Activated CD4-positive, alpha-beta T cell treated with anti-CD3 and anti-CD28 coated beads, Interleukin-2, amount 50 U/mL, for 16 hours (primary cell): Measurements from ENCODE around the gene USP22.
"Not testable (repeated sequence)": the region's sequence is repeated elsewhere in the genome, so short reads cannot be mapped to it uniquely, and the experiment has no call there.

Experiments used
- DNase-seq: peaks from one replicate; pipeline ENCODE4 v3.0.0-alpha.2; 2020

Gene USP22

DNA sequence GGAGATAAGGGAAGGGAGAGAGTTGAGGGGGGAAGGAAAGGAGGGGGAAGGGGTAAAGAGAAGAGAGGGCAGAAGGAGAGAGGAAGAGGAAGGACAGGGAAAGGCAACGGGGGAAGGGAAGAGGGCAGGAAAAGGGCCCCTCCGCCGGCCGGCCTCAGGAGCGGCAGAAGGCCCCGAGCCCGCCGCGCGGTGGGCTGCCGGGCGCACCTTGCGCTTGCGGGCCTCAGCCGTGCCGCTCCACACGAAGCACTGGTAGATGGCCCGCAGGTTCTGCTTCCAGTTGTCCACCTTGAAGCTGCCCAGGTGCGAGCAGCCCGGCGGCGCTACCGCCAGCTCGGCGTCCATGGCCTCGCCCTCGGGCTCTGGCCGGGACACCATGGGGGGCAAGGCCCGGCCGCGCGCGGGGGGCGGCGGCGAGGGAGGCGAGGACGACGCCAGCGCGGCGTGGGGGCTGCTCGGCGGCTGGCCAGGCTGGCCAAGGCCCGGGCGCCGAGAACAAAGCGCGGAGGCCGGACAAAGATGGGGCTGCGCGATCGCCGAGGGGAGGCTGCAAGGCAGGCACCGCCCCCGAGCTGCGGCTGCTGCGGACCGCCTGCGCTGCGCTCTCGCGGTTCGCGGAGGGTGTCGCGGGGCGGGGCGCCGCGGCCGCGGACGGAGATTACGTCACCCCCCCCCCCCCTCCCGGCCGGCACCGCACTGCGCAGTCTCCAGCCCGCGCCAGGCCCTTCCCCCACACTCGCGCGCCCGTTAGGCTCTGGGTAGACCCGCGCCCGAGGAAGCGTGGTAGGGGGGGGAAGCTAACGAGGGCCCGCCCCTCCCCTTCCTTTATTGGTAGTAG lies at the start of gene USP22:
TSS of gene USP22 (minus strand) at position 554 of the 838 bp plus-strand sequence. CDS start at position 378, 176 bp downstream.
- DNase-seq, result no peak

DNA sequence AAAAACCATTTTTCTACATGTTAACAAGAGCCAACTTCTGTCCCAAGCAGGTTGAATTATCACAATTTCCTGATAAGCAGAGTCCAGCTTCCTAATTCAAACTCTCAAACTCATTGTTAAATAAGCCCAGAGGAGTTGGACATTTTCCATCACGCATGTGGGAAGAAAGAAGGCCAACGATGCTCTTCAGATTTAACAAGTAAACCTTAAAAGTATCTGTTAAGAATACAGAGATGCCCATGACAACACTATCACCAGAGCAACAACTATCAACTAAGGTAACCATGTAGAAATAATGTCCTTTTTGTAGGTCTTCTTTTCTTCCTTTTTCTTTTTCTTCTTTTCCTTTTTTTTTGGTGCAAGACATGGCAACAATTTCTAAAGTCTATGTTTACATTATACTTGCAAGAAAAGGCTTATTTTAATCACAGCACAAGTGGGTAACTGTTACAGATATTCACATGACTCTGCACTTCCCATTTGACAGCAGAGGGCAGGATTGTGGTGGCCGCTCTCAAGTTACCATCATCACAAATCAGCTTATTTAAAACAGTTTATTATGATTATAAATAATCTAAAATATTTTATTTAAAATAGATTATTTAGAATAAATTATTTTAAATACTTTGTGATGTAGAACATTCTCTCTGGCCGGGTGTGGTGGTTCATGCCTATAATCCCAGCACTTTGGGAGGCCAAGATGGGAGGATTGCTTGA lies 48.2 kb upstream of the USP22 start:
- no peak for DNase-seq

DNA sequence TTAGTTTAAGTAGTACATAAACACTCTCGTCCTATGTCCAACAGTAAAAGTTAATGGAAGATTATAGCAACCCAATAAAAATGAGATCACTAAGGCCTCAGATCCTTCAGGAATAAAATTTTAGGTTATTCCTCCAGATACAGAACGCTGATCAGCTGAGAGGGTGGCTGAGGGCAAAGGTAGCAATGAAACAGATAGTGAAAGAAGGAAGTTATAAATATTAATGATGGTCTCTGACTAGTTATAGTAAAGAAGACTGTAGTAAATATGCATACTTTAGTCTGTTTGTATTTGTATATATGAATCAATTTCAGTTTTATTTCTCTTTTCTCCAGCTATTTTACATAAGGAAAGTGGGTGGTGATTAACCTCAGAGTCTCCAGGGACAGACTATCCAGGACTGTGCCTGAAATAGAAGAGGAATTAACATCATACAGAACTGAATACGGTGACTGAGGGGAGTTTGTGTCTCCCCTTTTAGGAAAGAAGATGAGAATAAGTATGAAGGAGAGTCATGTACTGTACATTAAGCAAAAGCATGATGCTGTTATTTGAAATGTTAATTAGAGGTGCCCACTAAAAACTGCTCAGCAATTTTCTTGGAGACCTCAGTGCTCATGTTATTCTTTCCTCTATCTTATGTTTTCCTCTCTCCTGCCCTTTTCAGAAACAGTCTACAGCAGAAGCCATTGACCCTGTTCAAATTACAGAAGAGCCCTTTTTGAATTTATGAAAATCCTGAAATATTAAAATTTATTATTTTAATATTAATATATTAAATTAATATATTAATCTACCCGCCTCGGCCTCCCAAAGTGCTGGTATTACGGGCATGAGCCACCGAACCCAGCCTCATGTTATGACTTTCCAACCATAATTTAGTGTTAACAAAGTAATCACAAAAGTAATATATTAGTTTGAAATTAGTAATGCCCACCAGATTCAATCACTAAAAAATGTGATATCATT lies 47.4 kb upstream of the USP22 start:
- DNase-seq, result no peak

DNA sequence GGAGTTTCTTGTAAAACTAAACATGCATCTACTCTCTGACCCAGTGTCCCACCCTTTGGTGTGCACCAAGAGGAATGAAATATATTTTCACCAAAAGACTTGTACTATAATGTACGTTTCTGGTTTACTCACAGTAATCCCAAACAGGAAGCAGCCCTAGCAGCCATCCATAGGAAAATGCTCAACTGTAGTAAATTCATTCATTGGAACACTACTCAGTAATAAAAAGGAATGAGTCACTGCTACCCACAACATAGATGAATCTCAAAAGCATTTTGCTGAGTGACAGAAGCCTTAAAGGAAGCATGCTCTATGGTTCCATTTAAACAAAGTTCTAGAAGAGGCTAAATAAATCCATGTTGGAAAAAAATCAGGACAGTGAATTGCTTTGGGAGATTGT lies 46.3 kb upstream of the USP22 start:
- DNase-seq, result peak; percentile 8

DNA sequence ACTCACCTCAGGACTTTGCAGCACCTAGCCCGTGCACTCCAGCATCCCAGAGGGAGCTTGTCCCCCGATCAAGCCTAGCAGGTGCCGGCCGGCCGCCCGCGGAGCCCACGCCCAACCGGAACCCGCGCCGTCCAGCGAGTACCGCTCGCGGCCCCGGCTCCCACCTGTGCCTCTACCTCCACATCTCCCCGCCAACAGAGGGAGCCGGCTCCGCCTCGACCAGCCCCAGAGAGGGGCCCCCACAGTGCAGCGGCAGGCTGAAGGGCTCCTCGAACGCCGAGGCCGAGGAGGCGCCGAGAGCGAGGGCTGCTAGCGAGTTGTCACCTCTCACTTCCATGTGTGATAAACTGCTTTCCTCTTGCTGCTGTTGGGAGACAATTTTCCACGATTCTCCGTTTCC lies 42.9 kb upstream of the USP22 start:
- DNase-seq, result no peak

DNA sequence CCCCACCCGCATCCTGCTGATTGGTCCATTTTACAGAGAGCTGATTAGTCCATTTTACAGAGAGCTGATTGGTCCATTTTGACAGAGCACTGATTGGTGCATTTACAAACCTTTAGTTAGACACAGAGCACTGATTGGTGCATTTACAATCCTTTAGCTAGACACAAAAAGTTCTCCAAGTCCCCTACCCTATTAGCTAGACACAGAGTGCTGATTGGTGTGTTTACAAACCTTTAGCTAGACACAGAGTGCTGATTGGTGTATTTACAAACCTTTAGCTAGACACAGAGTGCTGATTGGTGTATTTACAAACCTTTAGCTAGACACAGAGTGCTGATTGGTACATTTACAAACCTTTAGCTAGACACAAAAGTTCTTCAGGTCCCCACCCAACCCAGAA lies 42.5 kb upstream of the USP22 start:
- not testable (repeated sequence) for DNase-seq

DNA sequence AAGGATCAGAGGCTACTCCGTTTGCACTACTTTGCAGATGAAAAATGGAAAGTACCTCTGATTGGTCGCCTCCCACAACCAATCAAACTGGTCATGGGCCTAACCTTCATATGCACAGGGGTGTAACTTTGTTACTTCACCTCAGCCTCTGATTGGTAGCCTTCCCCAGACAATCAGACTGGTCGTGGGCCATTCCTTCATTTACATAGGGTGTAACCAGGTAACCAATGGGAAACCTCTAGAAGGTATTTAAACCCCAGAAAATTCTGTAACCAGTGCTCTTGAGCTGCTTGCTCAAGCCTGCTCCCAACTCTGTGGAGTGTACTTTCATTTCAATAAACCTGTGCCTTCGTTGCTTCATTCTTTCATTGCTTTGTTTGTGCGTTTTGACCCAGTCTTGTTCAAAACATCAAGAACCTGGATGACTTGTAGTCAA lies 39.2 kb upstream of the USP22 start:
- DNase-seq, result no peak

DNA sequence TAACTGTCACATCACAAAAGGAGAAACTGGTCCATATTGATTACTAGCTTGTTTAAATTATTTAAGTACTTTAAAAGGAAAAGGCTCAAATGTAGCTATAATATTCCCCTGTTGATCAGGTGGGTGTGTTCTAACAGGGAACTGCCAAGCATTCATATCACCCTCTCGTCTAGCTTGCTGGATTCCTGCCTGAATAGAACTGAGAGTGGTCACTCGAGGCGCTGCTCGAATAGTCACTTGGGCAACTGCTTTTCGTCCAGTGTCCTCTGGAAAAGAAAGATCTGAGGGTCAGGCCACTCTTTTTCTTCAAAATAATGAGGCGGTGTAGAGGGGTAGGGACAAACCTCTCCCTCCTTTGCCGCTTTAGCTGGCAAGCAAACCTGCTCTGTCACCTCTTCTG lies 36.4 kb upstream of the USP22 start:
- no peak for DNase-seq

DNA sequence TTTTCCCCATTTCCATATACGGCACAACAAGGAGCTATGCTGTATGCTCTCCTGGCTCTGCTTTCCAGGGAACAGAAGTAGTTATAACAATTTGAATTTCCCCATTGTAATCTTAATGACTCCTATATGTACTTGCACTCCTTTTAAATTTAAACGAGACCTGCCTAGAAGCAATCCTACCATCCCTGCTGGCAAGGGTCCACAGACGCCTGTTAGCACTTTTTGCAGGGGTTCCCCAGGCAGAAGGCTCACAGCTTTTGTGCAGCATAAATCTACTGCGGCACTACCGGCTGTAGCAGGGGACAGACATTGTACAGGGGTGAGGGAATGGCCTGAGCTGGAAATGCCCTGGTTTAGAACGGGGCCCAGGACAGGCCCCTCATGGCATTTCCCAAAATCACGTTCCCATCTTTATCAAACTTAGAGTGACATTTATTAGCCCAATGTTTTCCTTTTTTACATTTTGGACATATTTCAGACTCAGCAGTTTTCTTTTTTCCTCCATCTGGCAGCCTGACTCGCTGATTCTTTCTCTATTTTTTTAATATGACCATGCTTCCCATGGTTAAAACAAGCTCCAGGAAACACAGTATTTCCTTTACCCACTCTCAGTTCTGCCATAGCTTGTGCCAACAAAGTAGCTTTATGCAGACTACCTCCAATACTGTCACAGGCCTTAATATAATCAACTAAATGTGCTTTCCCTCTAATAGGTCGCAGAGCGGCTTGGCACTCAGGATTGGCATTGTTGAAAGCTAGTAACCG lies 35.4 kb upstream of the USP22 start:
- DNase-seq, result no peak

DNA sequence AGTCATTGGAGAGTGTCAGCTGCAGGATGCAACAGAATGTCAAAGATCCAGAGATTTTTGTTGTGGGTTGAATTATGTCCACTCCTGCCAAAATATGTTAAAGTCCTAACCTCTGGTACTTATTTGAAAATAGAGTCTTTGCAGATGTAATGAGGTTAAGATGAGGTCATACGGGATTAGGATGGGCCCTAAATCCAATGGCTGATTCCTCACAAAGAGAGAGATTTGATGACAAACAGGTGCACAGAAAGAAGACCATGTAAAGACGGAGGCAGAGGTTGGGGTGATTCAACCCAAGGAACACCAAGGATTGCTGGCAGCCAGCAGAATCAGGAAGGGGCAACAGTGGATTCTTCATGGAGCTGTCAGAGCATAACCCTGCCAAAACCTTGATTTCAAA lies 34.5 kb upstream of the USP22 start:
- no peak for DNase-seq

DNA sequence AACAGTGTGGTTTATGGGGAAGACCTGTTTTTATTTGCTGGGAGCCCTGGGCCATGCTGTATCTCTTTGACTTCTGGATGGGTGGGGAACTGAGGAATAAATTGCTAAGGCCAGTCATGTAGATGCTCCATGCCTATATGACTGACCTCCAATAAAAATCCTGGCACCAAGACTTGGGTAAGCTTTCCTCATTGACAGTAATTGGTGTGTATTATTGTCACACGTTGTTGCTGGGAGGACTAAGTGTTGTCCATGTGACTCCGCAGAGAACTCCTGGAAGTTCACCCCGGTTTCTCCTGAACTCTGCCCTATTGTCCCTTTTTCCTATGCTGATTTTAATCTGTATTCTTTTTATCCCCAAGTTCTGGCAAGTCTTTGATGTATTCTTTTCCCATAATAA lies 33.4 kb upstream of the USP22 start:
- DNase-seq, result no peak

DNA sequence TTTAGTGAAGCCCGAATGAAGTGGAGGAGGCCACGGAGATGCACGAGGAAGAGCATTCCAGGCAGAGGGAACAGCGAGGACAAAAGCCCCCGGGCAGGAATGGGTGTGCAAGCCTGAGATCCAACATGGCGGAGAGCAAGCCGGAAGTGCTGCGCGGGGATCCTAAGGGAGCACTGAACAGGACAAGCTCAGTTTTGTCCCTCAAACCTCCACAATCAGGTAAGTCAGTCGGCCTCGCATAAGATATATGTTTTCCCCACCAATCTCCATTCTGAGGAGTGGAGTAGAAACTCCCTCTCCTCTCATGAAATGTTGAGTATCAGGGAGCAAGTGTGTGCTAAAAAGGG lies 32.9 kb upstream of the USP22 start:
- no peak for DNase-seq

DNA sequence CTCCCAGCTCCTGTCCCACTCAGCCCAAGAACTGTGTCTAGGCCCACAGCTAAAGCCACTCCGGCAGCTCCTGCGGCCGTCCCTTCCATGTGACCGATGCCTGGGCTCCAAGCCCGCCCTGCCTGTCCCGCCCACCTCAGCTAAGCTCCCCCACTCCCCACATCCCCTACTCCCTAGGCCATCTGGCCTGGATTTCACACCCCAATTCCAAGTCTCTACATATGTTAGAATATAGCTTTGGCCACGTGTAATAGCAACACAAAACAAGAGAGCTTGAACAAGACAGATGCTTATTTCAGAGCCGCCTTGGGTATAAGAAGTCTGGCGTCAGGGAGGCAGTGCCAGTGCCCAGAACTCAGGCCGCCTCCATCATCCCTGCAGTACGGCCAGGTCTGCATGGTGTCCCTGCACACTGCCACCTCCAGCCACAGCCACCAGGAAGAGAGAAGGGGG lies 30.0 kb upstream of the USP22 start:
- no peak for DNase-seq

DNA sequence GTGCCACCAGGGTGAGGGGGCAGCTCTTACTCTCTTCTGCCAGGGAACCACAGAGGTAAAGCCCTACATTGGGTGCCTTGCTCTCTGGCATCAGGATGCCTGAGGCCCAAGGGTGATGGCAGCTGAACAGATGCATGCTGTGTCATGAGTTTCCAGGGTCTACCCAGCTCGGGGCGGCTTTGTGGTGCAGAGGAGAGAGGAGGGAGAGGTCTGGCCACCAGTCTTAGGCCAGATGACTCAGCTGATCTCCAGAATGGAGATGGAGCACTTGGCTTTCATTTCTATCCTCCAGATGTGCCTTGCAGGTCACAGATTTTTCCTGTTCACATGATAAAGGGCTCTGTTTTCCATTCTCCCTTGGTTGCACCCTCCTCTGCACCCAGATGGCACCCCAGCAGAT lies 23.6 kb upstream of the USP22 start:
- no peak for DNase-seq

DNA sequence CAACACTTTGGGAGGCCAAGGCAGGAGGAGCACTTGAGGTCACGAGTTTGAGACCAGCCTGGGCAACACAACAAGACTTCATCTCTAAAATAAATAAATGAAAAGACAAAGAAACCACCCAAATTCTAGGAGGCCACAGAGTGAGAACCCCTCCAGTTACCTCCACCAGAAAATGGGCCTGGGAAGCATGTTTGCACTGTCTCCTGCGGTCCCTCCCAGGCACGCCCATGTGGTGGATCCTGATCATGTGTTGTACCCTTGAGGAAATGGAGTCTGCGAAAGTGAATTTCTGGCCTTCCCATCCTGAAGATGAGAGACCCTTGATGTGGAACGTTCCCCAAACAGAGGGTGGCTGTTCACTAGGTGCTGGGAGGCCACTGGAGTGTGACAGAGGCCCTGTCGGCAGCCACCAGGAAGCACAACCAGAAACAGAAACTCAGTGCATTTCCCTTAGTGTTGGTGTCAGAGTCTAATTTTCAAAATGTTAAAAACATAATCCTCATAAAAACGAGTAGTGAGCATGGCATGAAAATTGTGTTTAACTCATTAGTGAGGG lies 19.2 kb upstream of the USP22 start:
- DNase-seq, result no peak

DNA sequence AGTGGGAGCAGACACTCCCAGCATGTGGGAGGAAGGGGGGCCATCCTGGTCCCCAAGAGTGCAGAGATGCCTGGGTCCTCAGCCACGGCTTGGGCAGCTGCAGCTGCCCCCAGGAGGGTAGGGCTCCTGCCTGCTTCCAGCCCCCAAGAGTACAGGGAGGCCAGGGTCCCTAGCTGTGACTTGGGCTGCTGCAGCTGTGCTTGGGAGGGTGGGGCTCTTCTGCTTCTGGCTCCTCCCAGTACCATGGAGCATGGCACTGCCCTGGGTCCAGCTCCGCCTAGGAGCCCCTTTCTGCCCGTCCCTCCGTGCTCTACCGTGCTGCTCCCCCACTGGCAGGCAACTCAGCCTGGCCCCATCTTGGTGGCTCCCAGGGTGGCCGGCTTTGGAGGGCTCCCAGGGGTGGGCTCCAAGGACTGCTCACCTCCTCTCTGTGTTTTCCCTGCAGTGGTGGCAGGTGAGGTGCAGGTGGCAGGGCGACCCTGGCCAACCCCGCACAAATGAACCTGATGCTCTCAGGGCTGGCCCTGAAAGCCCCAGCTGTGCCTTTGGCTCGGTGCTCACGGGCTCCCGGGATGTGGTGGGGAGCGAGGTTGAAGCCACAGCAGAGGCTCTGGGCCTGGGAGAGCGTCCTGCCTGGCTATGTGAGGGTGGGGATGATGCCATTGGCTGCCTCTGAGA lies 18.5 kb upstream of the USP22 start:
- DNase-seq, result no peak

DNA sequence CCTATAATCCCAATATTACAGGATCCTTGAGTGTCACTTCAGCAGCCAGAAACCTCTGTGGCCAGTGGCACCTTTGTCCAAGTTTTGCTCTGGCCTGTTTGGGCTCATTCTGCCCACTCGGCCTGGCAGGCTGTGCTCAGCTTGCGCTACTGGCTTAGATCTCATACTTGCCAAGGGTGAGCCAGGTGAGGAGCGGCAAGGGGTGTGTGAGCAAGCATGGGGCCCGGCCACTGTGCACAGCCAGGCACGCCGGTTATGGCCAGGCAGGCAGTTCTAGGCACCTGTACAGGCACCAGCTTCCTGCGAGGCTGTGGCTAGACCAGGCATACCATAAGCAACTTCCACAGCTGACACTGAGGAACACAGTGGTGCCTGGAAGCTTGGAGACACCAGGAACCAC lies 16.9 kb upstream of the USP22 start:
- DNase-seq, result no peak

DNA sequence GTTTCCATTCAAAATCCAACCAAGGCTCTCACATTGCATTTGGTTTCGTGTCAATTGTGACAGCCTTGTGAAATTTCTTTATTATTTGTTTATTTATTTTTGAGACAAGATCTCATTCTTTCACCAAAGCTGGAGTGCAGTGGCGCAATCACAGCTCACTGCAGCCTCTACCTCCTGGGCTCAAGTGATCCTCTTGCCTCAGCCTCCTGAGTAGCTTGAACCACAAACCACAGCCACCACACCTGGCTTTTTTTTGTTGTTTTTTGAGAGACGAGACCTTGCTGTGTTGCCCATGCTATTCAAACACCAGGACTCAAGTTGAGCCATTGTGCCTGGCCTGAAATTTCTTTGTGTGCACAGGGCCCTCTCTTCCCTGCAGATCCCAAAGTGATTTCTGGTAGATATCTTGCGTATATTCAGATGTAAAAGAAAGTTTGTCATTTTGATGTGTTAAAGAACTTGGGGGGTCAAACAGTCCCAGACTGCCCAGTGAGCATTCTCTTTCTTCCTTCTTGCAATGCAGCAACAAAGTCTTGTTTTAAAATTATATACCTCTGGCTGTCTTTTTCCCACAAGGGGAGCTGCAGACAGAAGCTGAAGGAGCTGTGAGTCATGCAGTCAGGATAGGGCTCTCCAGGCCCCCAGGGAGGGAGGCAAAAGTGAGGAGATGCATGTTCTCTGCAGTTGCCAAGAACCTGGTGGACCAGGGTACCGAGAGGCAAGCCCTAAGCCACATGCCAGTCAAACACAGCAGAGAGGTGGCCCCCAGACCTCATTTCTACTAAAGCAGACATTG lies 15.5 kb upstream of the USP22 start:
- DNase-seq, result no peak

DNA sequence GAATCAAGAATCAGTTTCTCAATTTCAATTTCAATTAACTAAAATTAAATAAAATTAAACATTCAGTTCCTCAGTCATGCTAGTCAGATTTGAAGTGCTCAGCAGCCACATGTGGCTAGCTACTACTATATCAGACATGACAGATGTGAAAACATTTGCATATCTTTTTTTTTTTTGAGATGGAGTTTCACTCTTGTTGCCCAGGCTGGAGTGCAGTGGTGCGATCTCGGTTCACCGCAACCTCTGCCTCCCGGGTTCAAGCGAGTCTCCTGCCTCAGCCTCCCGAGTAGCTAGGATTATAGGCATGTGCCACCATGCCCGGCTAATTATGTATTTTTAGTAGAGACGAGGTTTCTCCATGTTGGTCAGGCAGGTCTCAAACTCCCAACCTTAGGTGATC lies 10.2 kb upstream of the USP22 start:
- not testable (repeated sequence) for DNase-seq

DNA sequence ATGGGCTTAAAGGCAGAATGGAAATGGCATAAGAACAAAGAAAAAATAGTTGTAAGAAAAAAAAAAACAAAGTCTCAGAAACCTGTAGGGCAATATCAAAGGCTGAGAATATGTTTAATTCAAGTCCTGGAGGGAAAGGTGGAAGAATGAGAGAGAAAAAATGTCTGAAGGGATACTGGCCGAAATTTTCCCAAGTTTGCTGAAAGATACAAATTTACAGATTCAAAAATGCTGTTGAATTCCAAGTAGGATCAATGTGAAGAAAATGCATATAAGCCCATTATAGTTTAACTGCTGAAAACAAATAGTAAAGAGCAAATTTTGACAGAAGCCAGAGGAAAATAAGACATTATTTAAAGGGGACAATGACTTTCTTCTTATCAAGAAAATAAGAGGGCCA lies 6.6 kb upstream of the USP22 start:
- DNase-seq, result no peak

DNA sequence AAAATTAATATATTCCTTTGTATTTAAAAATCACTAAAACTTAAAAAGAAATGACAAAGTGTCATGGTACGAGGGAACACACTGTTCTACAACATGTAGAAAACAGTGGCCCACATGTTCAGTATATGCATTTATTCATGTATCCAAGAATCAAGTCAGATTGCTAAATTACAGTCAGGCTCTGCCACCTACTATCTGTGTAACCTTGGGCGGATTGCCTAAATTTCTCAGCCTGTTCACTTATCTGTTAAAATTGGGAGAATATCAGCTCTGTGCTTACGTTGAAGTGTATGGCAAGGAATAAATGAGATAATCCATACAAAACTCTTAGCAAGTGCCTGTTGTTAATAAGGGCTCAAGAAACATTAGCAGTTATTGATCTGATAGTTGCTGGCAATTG lies 3.4 kb upstream of the USP22 start:
- DNase-seq, result no peak
